ENCODE measurements around the gene CYP8B1.

CYP8B1 gene, protein sequence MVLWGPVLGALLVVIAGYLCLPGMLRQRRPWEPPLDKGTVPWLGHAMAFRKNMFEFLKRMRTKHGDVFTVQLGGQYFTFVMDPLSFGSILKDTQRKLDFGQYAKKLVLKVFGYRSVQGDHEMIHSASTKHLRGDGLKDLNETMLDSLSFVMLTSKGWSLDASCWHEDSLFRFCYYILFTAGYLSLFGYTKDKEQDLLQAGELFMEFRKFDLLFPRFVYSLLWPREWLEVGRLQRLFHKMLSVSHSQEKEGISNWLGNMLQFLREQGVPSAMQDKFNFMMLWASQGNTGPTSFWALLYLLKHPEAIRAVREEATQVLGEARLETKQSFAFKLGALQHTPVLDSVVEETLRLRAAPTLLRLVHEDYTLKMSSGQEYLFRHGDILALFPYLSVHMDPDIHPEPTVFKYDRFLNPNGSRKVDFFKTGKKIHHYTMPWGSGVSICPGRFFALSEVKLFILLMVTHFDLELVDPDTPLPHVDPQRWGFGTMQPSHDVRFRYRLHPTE

DNA sequence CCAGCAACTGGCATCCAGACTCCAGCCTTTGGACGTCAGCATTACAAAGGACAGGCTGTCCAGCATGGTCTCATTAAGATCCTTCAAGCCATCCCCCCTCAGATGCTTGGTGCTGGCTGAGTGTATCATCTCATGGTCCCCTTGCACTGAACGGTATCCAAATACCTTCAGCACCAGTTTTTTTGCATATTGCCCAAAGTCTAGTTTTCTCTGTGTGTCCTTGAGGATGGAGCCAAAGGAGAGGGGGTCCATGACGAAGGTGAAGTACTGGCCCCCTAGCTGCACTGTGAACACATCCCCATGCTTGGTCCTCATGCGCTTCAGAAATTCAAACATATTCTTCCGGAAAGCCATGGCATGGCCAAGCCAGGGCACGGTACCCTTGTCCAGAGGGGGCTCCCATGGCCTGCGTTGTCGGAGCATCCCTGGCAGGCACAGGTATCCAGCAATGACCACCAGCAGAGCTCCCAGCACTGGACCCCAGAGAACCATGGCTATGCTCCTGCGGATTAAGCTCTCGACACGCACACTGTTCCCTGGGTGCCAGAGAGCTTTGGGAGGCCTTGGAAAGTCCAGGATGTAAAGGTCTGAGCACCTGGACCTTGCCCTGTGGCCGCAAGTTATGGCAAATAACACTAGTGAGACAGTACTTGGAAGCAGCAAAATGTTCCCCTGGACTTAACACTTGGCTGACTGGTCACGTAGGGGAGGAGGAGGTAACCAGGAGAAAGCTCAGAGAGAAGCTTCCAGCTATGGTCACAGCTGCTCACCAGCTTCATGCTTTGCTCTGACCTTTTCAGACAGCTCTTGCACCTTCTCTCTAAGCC, at the start of gene CYP8B1:
Gene CYP8B1 (minus strand): TSS at position 555 of the 827 bp plus-strand sequence. CDS start 63 bp downstream, at position 492.
- H3K27ac ChIP-seq (ENCODE audit: low read length), result no peak within 1 kb of the TSS
- no CpG with 5 or more reads among the region's 13 CpGs for WGBS (ENCODE audit: insufficient coverage, insufficient read length)
- H3K36me3 ChIP-seq (ENCODE audit: control insufficient read depth, insufficient read depth, low read length), result no peaks in the 10 kb centered on the region
- DNase-seq (ENCODE audit: low read depth, low spot score), result no peak
- H3K4me1 ChIP-seq (ENCODE audit: control insufficient read depth, insufficient read depth, low read length), result no peaks in the 10 kb centered on the region; the same call in 1 of the 2 replicates
- no peak within 1 kb of the TSS for H3K4me3 ChIP-seq (ENCODE audit: low read length)
- no peaks in the 10 kb centered on the region for H3K9me3 ChIP-seq (ENCODE audit: control insufficient read depth, insufficient read depth, low read length)
- H3K27me3 ChIP-seq (ENCODE audit: control insufficient read depth, insufficient read depth, low read length), result no peaks in the 10 kb centered on the region

GRCh38 chr3:42923606-42924005, 47.9 kb upstream of the CYP8B1 start:
- Histone ChIP-seq H3K36me3 (ENCODE audit: control insufficient read depth, insufficient read depth, low read length) (no peaks in the 10 kb centered on the region), H3K27me3 (ENCODE audit: control insufficient read depth, insufficient read depth, low read length) (no peaks in the 10 kb centered on the region), H3K27ac (ENCODE audit: low read length) (no peak overlapping the region), H3K9me3 (ENCODE audit: control insufficient read depth, insufficient read depth, low read length) (no peaks in the 10 kb centered on the region), H3K4me3 (ENCODE audit: low read length) (no peak overlapping the region), H3K4me1 (ENCODE audit: control insufficient read depth, insufficient read depth, low read length) (no peaks in the 10 kb centered on the region; the same call in 1 of the 2 replicates)
- WGBS (ENCODE audit: insufficient coverage, insufficient read length), result no CpG with 5 or more reads among the region's 4 CpGs
- DNase-seq (ENCODE audit: low read depth, low spot score), result no peak

DNA sequence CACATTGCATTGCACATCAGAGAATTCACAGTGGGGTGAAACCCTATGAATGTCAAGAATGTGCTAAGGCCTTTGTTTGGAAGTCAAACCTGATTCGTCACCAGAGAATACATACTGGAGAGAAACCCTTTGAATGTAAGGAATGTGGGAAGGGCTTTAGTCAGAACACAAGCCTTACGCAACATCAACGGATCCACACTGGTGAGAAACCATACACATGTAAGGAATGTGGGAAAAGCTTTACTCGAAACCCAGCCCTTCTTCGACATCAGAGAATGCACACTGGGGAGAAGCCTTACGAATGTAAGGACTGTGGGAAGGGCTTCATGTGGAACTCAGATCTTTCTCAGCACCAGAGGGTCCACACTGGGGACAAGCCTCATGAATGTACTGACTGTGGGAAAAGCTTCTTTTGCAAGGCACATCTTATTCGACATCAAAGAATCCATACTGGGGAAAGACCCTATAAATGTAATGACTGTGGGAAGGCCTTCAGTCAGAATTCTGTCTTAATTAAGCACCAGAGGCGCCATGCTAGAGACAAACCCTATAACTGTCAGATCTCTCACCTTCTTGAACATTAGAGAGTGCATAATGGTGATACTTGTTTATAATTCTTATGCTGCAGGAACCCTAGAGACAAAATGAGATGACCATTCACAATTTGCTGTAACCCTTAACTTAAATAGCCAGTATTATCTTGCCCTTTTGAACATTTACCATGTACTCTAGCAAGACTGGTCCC, 39.3 kb upstream of the CYP8B1 start:
- Histone ChIP-seq H3K36me3 (ENCODE audit: control insufficient read depth, insufficient read depth, low read length) (no peaks in the 10 kb centered on the region), H3K4me3 (ENCODE audit: low read length) (no peak overlapping the region), H3K4me1 (ENCODE audit: control insufficient read depth, insufficient read depth, low read length) (no peaks in the 10 kb centered on the region), H3K9me3 (ENCODE audit: control insufficient read depth, insufficient read depth, low read length) (peaks cover 6% of the 10 kb centered on the region), H3K27ac (ENCODE audit: low read length) (no peak overlapping the region), H3K27me3 (ENCODE audit: control insufficient read depth, insufficient read depth, low read length) (no peaks in the 10 kb centered on the region)
- WGBS (ENCODE audit: insufficient coverage, insufficient read length), result no CpG with 5 or more reads among the region's 8 CpGs
- no peak for DNase-seq (ENCODE audit: low read depth, low spot score)

- H3K9me3 ChIP-seq (ENCODE audit: control insufficient read depth, insufficient read depth, low read length), result peaks cover 6% of the 10 kb centered on the region
- H3K27ac ChIP-seq (ENCODE audit: low read length), result no peak overlapping the region
- H3K4me1 ChIP-seq (ENCODE audit: control insufficient read depth, insufficient read depth, low read length), result no peaks in the 10 kb centered on the region
- WGBS (ENCODE audit: insufficient coverage, insufficient read length), result no CpG with 5 or more reads among the region's 2 CpGs
- DNase-seq (ENCODE audit: low read depth, low spot score), result no peak
- H3K36me3 ChIP-seq (ENCODE audit: control insufficient read depth, insufficient read depth, low read length), result no peaks in the 10 kb centered on the region
- H3K27me3 ChIP-seq (ENCODE audit: control insufficient read depth, insufficient read depth, low read length), result no peaks in the 10 kb centered on the region
- H3K4me3 ChIP-seq (ENCODE audit: low read length), result no peak overlapping the region
Observed at GRCh38 chr3:42911551-42911950, 35.9 kb upstream of the CYP8B1 start.

GRCh38 chr3:42908675-42909074, 33.0 kb upstream of the CYP8B1 start:
- Histone ChIP-seq H3K27me3 (ENCODE audit: control insufficient read depth, insufficient read depth, low read length) (no peaks in the 10 kb centered on the region), H3K27ac (ENCODE audit: low read length) (no peak overlapping the region), H3K4me3 (ENCODE audit: low read length) (no peak overlapping the region), H3K4me1 (ENCODE audit: control insufficient read depth, insufficient read depth, low read length) (peaks cover 1% of the 10 kb centered on the region; the same call in 1 of the 2 replicates), H3K9me3 (ENCODE audit: control insufficient read depth, insufficient read depth, low read length) (peaks cover 1% of the 10 kb centered on the region), H3K36me3 (ENCODE audit: control insufficient read depth, insufficient read depth, low read length) (no peaks in the 10 kb centered on the region; the same call in 1 of the 2 replicates)
- no CpG with 5 or more reads among the region's 7 CpGs for WGBS (ENCODE audit: insufficient coverage, insufficient read length)
- DNase-seq (ENCODE audit: low read depth, low spot score), result no peak

DNA sequence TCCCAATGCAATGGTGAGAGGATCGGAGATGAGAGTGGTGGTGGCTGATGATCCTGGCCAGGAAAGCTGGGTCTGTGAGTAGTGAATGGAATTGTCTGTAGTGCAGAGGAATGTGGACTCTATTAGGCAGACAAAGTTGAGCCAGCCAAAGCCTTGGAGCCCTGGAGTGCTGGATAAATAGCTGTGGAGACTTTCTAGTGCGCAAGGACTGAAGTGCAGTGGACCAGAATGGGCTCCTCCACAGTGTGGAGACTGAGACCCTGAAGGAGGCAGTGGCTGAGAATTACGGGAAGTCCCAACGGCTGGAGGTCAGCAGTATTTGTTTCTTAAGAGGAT, 31.1 kb upstream of the CYP8B1 start:
- Histone ChIP-seq H3K36me3 (ENCODE audit: control insufficient read depth, insufficient read depth, low read length) (no peaks in the 10 kb centered on the region; the same call in 1 of the 2 replicates), H3K4me1 (ENCODE audit: control insufficient read depth, insufficient read depth, low read length) (peaks cover 1% of the 10 kb centered on the region; the same call in 1 of the 2 replicates), H3K4me3 (ENCODE audit: low read length) (no peak overlapping the region), H3K27ac (ENCODE audit: low read length) (no peak overlapping the region), H3K27me3 (ENCODE audit: control insufficient read depth, insufficient read depth, low read length) (no peaks in the 10 kb centered on the region), H3K9me3 (ENCODE audit: control insufficient read depth, insufficient read depth, low read length) (no peaks in the 10 kb centered on the region; the same call in 1 of the 2 replicates)
- WGBS (ENCODE audit: insufficient coverage, insufficient read length), result no CpG with 5 or more reads among the region's 4 CpGs
- no peak for DNase-seq (ENCODE audit: low read depth, low spot score)

DNA sequence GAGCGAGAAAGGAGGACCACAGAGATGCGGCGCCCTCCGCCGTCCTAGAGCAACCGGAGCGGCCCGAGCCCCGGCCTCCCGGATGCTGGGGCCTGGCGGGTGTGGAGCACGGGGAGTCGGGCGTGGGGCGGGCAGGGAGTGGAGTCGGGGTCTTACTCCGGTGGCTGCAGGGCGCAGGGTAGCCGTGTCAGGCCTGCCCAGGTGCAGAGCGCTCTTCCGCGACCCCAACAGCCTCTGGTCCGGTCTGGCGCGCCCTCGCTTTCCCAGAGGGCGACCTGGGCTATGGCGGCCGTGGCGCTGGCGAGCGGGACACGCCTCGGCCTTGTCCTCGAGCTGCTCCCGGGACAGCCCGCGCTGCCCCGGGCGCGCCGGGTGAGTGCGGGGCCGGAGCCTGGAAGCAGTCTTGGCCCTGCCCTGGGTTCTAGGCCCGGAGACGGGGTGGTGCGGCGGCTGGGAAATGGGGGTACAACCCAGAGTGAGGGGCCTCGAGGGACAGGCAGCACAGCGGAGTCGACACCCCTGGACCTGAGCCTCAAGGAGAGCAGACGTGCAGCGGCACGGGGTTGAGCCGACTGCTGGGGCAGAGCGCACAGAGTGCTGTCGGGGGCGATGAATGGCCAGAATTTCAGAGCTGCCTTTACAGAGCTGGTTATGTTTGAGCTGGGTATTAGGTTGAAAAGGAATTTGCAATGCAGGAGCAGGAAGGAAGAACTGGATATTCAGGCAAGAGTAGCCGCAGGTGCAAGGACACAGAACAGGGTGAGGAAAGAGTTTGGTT, 30.6 kb upstream of the CYP8B1 start, which contains the start of gene ZNF662:
Gene ZNF662 (plus strand): TSS at position 73 of the 778 bp plus-strand sequence. CDS start 1,973 bp downstream, outside the sequence.
- no peak within 1 kb of the TSS for H3K27ac ChIP-seq (ENCODE audit: low read length)
- no peaks in the 10 kb centered on the region; the same call in 1 of the 2 replicates for H3K9me3 ChIP-seq (ENCODE audit: control insufficient read depth, insufficient read depth, low read length)
- no peaks in the 10 kb centered on the region for H3K27me3 ChIP-seq (ENCODE audit: control insufficient read depth, insufficient read depth, low read length)
- DNase-seq (ENCODE audit: low read depth, low spot score), result no peak
- no peak within 1 kb of the TSS for H3K4me3 ChIP-seq (ENCODE audit: low read length)
- peaks cover 1% of the 10 kb centered on the region; the same call in 1 of the 2 replicates for H3K4me1 ChIP-seq (ENCODE audit: control insufficient read depth, insufficient read depth, low read length)
- WGBS (ENCODE audit: insufficient coverage, insufficient read length), result no CpG with 5 or more reads among the region's 59 CpGs
- H3K36me3 ChIP-seq (ENCODE audit: control insufficient read depth, insufficient read depth, low read length), result no peaks in the 10 kb centered on the region; the same call in 1 of the 2 replicates

- DNase-seq (ENCODE audit: low read depth, low spot score), result no peak
- no CpG with 5 or more reads among the region's 12 CpGs for WGBS (ENCODE audit: insufficient coverage, insufficient read length)
Observed at GRCh38 chr3:42905740-42906069, 30.0 kb upstream of the CYP8B1 start.

DNA sequence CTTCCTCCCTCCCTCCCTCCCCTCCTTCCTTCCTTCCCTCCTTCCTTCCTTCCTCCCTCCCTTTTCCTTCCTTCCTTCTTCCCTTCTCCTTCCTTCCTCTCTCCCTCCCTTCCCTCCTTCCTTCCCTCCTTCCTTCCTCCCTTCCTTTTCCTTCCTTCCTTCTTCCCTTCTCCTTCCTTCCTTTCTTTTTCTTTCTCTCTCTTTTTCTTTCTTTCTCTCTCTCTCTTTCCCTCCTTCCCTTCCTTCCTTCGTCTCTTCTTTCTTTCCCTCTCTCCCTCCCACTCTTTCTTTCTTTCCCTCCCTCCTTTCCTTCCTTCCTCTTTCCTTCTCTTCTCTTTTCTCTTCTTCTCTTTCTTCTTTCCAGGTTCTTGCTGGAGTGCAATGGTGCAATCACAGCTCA, 28.4 kb upstream of the CYP8B1 start:
- no CpG with 5 or more reads among the region's 1 CpG for WGBS (ENCODE audit: insufficient coverage, insufficient read length)
- H3K4me1 ChIP-seq (ENCODE audit: control insufficient read depth, insufficient read depth, low read length), result peaks cover 1% of the 10 kb centered on the region; the same call in 1 of the 2 replicates
- DNase-seq (ENCODE audit: low read depth, low spot score), result no peak
- H3K36me3 ChIP-seq (ENCODE audit: control insufficient read depth, insufficient read depth, low read length), result no peaks in the 10 kb centered on the region; the same call in 1 of the 2 replicates
- no peaks in the 10 kb centered on the region; the same call in 1 of the 2 replicates for H3K9me3 ChIP-seq (ENCODE audit: control insufficient read depth, insufficient read depth, low read length)
- H3K4me3 ChIP-seq (ENCODE audit: low read length), result no peak overlapping the region
- no peak overlapping the region for H3K27ac ChIP-seq (ENCODE audit: low read length)
- H3K27me3 ChIP-seq (ENCODE audit: control insufficient read depth, insufficient read depth, low read length), result no peaks in the 10 kb centered on the region

More at GRCh38 chr3:42905740-42906069, 30.0 kb upstream of the CYP8B1 start:
- Histone ChIP-seq H3K4me1 (ENCODE audit: control insufficient read depth, insufficient read depth, low read length) (peaks cover 1% of the 10 kb centered on the region; the same call in 1 of the 2 replicates), H3K27ac (ENCODE audit: low read length) (no peak overlapping the region), H3K27me3 (ENCODE audit: control insufficient read depth, insufficient read depth, low read length) (no peaks in the 10 kb centered on the region), H3K4me3 (ENCODE audit: low read length) (no peak overlapping the region), H3K9me3 (ENCODE audit: control insufficient read depth, insufficient read depth, low read length) (no peaks in the 10 kb centered on the region; the same call in 1 of the 2 replicates), H3K36me3 (ENCODE audit: control insufficient read depth, insufficient read depth, low read length) (no peaks in the 10 kb centered on the region; the same call in 1 of the 2 replicates)

Measured in iPS DF 6.9 (cell line).